GM19023 (cell line): ENCODE data around the gene PTPN1.
"Not testable (repeated sequence)": the region's sequence is repeated elsewhere in the genome, so short reads cannot be mapped to it uniquely, and the experiment has no call there.

Experiments
- ATAC-seq: cut with Tn5 transposase; IDR thresholded peaks from one replicate; pipeline ENCODE4 v1.9.1; 2021; ENCODE audit warnings: mild to moderate bottlenecking, moderate library complexity; ENCODE audit not compliant: unreplicated experiment

The PTPN1 gene

DNA sequence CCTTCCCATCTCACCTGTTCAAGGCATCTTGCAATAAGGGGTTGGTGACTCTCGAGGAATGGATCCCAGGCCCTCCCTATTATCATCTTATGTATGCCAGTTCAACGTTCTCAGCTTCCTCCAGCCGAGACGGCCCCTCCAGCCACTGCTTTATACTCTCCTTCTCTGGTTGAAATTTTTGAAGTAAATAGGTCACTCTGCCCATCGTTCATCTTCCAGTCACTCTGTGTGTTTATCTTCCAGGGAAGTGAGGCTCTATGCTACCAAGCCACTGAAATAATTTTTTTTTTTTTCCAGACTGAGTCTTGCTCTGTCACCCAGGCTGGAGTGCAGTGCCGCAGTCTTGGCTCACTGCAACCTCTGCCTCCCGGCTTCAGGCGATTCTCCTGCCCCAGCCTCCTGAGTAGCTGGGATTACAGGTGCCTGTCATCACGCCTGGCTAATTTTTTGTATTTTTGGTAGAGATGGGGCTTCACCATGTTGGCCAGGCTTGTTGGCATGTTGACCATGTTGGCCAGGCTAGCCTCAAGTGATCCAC is 17.0 kb downstream of the PTPN1 start:
- no peak for ATAC-seq

DNA sequence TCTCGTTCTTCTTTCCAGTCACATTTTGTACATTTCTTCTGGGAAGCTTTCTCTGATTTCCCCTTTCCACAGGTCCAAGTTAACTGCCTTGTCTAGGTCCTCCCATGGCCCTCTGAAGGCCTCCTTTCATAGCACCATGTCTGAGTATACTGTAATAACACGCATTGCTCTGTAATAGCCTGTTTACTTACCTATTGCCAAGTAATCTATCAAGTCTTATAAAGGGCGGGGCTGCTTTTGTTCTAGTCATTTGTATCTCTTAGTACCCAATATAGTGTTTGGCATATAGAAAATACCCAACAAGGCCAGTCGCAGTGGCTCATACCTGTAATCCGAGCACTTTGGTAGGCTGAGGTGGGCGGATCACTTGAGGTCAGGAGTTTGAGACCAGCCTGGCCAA is 17.9 kb downstream of the PTPN1 start:
- ATAC-seq, result no peak

DNA sequence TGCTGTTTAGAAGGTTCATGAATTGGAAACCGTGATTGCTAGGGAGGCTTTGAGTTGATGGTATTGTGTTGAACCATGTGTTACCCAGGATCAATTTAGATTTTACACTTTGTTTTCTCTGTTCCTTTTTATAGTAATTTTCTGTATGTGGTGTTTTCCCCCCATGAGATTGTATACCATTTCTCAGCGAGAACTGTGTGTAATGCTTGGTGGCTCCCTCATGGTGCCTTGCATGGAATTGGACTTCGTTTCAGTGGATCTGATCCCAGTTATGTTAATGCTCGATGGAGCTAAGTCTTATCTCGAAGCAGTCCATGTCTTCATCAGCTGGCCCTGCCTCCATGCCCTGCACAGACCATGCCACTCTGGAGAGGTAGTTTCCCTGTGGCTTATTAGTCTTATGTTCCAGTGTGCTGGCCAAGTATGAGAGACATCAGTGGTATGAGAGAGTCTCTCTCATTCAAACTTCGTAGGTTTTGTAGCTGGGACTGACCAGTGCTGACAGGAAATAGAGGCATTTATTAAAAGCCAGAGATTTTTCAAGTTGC is 18.7 kb downstream of the PTPN1 start:
- ATAC-seq, result peak; percentile 55

DNA sequence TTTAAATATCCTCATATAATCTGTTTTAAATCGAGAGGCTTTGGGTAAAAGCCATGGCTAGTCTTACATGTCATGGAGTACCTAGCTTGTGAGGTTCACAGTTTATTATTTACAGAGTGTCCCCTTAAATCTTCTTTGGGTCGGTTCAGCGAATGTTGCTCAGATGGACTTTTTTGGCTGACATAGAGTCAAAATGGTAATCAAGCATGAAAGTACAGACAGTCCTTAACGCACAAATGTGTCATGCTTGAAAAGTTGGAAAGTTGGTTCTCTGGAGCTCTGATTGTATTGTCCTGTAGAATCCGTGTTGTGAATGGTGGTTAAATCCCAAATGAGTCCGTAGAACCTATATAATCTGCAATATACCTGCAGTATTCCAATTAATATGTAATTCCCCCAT is 22.0 kb downstream of the PTPN1 start:
- no peak for ATAC-seq

DNA sequence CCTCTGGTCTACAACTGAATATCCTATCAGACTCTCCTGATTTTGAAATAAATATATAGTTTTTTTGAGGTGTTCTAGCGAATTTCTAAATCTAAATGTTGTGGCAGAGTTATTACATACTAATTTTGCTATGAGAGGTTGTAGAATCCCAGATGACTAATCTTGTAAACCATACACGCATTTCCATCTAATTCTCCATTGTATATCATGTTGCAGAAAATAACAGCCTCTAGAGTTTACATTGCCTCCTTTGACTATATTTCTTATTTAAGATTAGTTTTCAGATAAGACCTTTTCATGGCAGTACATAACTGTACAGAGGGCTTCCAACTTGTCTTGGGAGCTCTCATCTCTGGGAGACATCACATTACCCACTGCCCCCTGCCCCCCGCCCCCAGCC is 22.9 kb downstream of the PTPN1 start:
- no peak for ATAC-seq

DNA sequence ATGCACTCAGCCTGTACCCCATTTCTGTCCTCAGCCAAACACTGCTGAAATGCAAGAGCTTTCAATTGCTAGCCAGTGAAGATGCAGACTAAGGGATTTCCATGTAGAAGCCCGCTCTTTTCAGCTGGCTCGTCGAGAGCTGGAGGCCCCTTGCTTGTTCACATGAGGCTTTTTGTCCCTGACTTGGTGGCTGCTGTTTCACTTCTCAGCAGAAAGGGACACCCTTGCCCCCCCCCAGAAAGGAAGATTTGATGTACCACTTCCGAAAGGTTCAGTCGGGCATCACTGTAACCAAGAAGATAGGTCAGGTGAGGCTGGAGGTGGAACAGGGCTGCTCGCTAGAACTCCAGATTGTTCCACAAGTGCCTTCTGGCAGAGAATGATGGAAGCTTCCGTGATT is 23.3 kb downstream of the PTPN1 start:
- no peak for ATAC-seq

DNA sequence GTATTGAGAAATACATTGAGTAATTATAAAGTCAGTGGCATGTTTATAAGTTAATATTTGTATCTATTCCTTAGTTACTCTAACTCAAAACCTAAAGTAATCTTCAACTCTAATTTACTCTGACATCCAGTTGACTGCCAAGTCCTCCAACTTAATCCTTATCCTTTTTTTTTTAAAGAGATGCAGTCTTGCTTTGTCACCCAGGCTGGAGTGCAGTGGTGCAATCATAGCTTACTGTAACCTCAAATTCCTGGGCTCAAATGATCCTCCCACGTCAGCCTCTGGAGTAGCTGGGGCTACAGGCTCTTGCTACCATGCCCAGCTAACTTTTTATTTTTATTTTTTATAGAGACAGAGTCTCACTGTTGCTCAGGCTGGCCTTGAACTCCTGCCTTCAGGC is 24.4 kb downstream of the PTPN1 start:
- ATAC-seq, result no peak

DNA sequence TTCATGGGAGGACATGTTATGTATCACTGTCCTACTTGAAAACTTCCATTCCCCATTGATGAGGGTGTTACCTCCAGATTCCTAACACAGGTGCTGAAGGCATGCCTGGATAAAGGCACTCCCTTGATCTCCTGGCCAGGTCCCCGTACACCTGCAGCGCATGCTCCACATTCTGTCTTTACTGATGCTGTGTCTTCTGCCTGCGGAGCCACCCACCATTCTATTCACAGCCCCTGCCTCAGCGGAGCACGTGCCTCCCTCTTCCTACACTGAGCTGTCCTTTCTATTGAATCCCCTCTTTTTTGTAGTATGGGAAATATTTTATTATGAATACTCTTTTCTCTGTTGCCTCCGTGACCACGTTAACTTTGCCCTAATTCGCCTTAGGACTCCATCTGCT is 25.0 kb downstream of the PTPN1 start:
- no peak for ATAC-seq

DNA sequence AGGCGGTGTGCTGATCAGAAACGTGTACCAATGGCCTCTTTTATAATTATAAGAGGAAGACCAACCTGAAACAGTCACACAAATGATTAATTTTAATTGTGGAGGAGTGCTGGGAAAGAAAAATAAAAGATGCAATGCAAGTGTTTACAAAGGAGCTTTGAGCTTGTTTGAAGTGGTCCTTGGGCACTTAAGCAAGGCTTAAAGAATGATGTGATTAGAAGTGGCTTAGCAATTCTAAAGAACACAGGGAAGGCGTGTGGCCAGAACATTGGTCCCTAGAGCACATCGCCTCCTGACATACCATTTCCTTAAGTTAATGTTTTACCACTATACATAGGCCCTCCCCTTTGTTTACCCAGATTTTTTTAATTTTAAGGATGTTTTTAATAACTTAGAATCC is 26.1 kb downstream of the PTPN1 start:
- no peak for ATAC-seq

DNA sequence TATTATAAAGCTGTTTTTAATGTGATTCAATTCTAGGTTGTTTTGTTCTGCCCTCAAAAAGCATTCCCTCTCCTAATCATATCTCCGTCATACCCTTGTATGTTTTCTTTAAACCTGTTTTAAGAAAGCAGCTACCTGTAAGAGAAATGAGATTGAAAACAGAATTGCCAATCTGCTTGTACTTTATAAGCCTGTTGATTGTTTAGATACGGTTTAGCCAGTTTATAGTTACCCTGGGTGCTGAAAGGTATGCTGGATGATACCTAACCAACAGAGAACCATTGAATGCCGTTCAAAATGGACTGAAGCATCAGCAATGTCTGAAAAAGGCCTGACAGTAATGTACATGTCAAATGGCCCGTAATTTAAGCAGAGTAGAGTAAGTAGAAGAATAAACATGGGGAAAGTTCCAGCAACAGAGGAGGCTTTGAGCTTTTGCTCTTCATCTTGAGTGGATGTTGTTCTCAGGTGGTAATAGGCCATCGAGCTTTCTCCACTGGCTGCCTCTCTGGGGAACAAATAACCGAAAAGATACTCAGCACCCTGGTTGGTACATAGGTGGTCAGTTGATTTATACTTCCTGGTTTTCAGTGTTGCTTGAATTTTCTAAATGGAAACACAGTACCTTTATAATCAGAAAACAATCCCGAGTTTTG is 27.5 kb downstream of the PTPN1 start:
- no peak for ATAC-seq

DNA sequence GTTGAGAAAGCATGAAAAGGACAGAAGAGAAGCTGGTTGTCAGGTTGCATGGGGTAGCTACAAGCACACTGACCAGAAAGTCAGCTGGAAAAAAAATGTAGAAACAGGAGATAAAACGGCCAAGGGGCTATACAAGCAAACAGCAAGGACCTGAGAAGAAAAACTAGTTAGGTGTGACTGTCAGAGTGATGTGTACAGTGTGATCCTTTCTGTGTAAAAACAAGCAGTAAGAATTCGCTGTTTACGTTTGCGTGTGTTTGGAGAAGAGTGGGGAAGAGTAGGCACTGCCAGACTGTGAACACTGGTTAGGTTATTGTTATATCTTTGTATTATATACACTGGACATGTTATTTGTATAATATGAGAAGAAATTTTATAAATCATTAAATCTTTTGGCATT is 28.1 kb downstream of the PTPN1 start:
- ATAC-seq, result no peak

DNA sequence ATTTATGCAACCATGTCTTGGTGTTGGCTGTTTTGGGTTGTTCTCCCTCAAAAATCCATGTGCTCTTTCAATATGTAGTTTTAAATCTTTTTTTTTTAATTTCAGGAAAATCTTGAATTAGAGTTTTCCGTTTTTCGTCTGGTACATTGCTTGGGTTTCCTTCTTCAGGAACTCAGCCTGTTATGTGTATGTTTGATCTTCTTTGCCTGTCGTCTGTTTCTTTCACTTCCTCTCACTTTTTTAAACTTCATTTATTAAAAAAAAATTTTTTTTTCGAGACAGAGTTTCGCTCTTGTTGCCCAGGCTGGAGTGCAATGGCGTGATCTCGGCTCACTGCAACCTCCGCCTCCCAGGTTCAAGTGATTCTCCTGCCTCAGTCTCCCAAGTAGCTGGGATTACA is 29.6 kb downstream of the PTPN1 start:
- not testable (repeated sequence) for ATAC-seq

DNA sequence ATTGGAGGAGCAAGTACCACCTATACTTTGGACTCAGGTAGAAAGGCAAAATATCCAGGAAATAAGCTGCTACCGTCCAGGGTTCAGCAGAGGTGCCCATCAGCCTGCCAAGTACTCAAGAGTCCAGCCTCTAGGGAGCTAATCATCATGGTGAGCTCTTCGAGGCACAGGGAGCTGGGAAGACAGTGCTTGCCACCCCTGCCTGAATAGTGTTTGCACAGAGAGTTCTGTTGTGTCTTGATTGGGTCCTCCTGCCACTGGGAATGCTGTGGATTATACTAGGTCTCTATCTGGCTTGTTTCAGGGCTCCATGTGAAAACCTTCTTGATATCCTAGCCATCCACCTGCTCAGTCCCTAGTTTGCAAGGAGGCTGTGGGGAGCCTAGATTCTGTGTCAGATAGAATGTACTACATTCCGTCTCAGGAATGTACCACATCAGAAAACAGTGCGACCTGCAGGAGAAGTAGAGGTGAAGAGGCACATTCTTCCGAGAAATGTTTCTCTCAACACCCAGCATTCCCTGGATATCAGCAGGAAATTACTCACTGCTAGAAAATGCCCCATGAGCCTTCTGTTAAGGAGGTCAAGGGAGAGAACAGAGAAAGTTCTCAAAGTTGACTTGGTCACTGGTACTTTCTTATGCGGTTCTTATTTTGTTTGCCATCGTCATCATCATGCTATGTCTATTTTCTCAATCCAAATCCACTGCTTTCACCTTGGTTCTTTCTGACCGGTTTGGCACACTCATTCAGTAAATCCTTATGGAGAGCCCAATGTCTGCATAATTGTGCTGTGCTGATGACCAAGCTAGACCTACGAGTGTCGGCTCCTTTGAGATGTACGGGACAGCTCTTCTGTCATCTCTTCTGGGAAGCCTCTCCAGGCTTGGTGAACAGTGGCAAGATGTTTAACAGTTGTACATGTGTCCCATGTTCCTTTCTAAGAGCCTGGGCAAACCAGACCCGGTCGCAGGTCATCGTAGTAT is 30.7 kb downstream of the PTPN1 start:
- ATAC-seq, result no peak

DNA sequence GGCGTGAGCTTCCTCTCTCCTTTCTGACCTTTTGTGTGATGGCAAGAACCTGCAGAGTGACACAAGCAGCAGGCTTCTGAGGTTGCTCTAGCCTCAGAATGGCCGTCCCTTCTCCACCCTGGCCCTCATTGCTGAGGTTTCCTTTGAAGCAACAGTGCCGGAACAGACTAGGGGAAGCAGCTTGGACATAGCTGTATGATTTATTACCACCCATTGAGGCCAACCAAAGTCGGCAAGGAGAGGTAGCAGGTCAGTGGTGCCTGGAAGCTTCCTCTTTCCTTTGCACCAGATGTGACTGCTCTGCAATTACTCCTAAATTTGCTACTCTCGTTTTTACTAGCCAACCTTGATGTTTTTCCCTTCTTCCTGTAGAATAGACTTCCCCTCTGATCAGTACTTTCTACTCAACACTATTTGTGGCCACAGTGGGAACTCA is 31.4 kb downstream of the PTPN1 start:
- ATAC-seq, result no peak

DNA sequence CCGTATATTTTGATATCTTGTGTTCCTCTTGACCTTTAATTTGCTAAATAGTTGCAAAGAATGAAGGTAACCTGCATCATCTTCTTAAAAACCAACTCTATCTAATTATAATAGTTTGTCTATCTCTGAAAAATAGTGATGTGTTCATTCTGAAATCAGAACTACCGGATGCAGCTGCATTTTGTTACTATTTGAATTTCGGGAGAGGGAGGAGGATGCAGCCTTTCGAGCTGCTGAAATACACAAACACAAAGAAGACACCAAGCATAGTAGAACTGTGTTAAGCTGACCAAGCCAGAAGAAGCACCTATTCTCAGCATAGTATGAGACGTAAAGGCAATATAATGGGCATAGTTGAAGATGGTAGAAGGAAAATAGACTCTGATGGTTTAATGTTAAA is 33.1 kb downstream of the PTPN1 start:
- no peak for ATAC-seq

DNA sequence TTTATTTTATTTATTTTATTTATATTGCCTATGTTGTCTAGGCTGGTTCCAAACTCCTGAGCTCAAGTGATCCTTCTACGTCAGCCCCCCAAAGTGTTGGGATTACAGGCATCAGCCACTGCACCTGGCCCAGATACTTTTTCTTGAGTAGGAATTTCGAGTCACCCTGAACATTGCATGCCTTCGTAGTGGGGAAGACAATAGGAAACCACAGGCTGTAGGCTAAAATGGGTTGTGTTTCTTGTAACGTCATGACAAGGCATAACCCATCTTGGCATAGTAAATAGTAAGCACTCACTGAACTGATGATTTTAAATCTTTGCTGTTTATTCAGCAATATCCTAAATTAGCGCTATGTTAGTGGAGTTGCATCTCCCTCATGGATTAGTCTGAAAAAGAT is 34.9 kb downstream of the PTPN1 start:
- ATAC-seq, result no peak

DNA sequence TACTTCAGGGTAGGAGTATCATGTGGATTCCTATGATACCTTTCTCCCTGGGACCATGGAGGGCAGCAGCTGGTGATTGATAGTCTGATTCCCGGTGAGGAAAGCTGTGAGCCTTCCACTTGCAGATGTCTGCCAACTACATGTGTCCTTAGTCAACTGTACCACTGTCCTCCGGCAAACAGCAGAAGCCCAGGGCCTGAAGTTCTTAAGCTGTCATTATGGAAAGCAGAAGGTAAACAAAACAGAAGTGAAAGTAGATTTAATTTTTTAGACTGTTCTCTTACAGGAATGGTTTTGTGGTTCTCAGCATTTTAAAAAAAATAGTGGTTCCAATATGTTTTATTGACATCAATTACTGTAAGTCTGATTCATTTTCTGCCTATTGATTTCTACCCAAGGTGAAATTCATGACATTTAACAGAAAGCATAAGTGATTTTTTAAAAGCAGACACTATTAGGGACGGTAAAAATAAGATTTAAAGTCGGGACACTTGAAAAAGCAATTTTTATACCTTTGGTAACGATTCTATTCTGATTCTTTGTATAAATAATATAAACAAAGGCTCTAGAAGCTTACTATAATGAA is 36.6 kb downstream of the PTPN1 start:
- ATAC-seq, result peak; percentile 48

DNA sequence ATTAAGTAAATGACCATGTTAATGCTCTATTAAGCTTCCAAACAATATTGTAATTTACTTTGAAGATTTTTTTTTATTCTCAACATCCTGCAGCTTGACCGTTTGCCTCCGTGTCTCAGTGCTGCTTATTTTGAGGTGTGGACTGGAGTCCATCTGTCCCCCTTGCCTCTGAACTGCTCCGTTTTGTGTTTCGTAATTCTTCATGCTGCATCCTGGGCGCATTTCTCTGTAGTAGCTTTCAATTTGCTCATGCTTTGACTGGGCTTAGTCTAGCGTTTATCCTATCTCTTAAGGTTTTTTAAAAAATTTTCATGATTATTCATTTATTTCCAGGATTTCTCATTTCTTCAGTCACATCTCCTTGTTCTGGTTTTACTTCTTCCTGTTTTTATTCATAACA is 37.8 kb downstream of the PTPN1 start:
- ATAC-seq, result no peak

DNA sequence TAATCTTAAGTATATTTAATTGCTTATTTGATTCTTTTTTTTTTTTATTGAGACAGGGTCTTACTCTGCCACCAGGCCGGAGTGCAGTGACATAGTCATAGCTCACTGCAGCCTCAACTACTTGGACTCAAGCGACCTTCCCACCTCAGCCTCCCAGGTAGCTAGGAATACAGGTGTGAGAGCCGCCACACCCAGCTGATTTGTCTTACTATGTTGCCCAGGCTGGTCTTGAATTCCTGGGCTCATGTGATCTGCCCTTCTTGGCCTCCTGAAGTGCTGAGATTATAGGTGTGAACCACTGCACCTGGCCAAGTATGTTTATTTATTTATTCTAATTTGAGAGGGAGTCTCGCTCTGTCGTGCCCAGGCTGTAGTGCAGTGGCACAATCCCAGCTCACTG is 38.2 kb downstream of the PTPN1 start:
- ATAC-seq, result no peak

DNA sequence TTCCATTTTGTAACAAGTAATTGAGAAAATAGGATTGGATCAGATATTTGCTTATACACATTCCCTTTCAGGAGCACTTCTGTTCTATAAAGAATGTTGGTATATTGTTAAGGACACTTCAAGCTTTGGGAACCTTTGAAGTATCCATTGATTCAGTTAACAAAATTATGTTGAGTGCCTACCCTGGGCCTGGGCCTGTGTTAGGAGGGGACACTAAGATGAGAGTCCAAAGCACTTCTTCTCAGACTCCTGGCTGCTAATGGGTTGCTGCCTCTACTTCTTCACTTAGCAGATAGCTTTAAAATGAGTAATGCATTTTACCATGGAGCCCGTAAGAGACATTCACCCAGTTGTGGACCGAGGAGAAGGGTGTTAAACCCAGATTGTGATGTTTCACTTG is 40.3 kb downstream of the PTPN1 start:
- no peak for ATAC-seq

DNA sequence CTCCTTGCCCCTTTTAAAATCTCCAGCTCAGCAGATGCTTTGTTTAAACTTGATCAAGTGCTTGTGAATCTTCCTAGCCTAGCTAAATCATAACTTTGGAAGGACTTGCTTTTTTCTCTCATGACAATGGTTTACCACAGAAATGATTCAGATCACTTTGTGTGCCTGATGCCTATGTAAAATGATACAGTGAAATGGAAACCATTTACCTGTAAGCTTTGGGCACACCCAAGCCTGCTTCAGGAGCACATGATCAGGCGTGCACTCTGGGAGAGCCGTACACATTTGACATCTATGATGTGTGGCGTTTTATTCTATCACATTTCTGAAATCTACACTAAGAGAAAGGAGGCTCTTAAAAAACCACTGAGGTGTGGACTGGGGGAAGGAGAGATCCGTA is 41.1 kb downstream of the PTPN1 start:
- ATAC-seq, result no peak
